K562 (cell line): ENCODE measurements around the gene KCNMB2. TPM values are rescaled to one million over a fixed set of nuclear protein-coding genes. Genes with fewer than 3 reads are reported as not detected.

ENCODE experiments used
- ATAC-seq: fragments of 200-7000 bp; cut with Tn5 transposase; 3 replicates; pipeline ENCODE4 v1.9.1; 2020; ENCODE audit warnings: moderate library complexity
- BruUV-seq: library from RNA; stranded (reverse); fragments of 400-500 nt; replicated peaks from 2 replicates; lab custom pipeline; 2021; lab: Mats Ljungman, UMichigan
- CTCF ChIA-PET: fragments of 300-600 bp; formaldehyde crosslinking; extraction: SDS; loops from one replicate; lab custom pipeline; 2021; ENCODE audit warnings: low intra/inter-chr PET ratio; lab: Yijun Ruan, JAX
- POLR2A ChIA-PET: fragments of 300-600, 350-650 bp; sonication (Branson Sonifier 250); formaldehyde crosslinking; extraction: SDS; loops from one replicate; lab custom pipeline; 2021; ENCODE audit warnings: antibody characterized with exemption, inconsistent platforms; lab: Yijun Ruan, JAX
- DNase-seq, 4 experiments: peaks; one replicate each; pipeline versions ENCODE4 v3.0.0 to v3.0.0-alpha.2; 2011 to 2018; ENCODE audit warnings: low spot score in 3 of 4, mixed read lengths in 3 of 4; ENCODE audit errors: extremely low read depth in 1 of 4
- FAIRE-seq: peaks from 2 replicates; lab custom pipeline; 2011; peaks lifted over from hg19 to GRCh38; lab: Jason Lieb, UNC
- H2AFZ ChIP-seq: 2 replicates; pipeline ENCODE4 v1.6.0; 2011; ENCODE audit warnings: low read depth, low read length, control low read depth, inconsistent platforms
- H3K27ac ChIP-seq: fragments of 200-600 bp; 3 replicates; pipeline ENCODE4 v1.8.0; 2011; ENCODE audit warnings: low read depth, mild to moderate bottlenecking, control low read depth, inconsistent platforms, low read length, moderate library complexity, mixed read lengths; ENCODE audit errors: extremely low read depth
- H3K27me3 ChIP-seq, 2 experiments: fragments of 300-600 bp in 1 of 2; 2 replicates in 1 of 2; 3 replicates in 1 of 2; pipeline versions ENCODE4 v1.6.0 to v1.8.0; 2011; ENCODE audit warnings: inconsistent platforms in 2 of 2, low read length in 2 of 2, mild to moderate bottlenecking in 1 of 2, mixed read lengths in 1 of 2, moderate library complexity in 1 of 2; ENCODE audit not compliant: control insufficient read depth in 2 of 2, insufficient read depth in 2 of 2
- H3K36me3 ChIP-seq: fragments of 300-600 bp; 3 replicates; pipeline ENCODE4 v1.8.0; 2011; ENCODE audit warnings: mild to moderate bottlenecking, low read length, inconsistent platforms; ENCODE audit not compliant: control insufficient read depth, insufficient read depth
- H3K4me1 ChIP-seq, 2 experiments: fragments of 200-600 bp in 1 of 2; replicated peaks in 1 of 2; 2 replicates in 1 of 2; 3 replicates in 1 of 2; pipeline versions ENCODE4 v1.5.1 to v1.8.0; 2011; ENCODE audit warnings: inconsistent platforms in 2 of 2, low read length in 2 of 2, mild to moderate bottlenecking in 1 of 2, mixed read lengths in 1 of 2, moderate library complexity in 1 of 2; ENCODE audit not compliant: control insufficient read depth in 2 of 2, insufficient read depth in 2 of 2
- H3K4me2 ChIP-seq: 2 replicates; pipeline ENCODE4 v1.6.1; 2011; ENCODE audit warnings: low read length, control low read depth, inconsistent platforms, mixed read lengths; ENCODE audit not compliant: insufficient read depth
- H3K4me3 ChIP-seq: fragments of 200-600 bp; sonication (generic), shearing (Covaris generic); 2 replicates; pipeline ENCODE4 v1.5.1; 2016; ENCODE audit warnings: control low read depth, inconsistent platforms
- H3K79me2 ChIP-seq: fragments of 200-600 bp; 3 replicates; pipeline ENCODE4 v1.8.0; 2011; ENCODE audit warnings: low read length, inconsistent platforms; ENCODE audit not compliant: control insufficient read depth, insufficient read depth
- H3K9ac ChIP-seq, 2 experiments: 2 replicates each; pipeline versions ENCODE4 v1.6.0 to v1.6.1; 2011; ENCODE audit warnings: low read depth in 2 of 2, low read length in 2 of 2, control low read depth in 1 of 2, inconsistent platforms in 1 of 2, mild to moderate bottlenecking in 1 of 2, mixed read lengths in 1 of 2; ENCODE audit not compliant: insufficient read depth in 1 of 2
- H3K9me1 ChIP-seq: one replicate; pipeline ENCODE4 v1.6.0; 2011; ENCODE audit warnings: inconsistent platforms, mild to moderate bottlenecking, low read length, moderate library complexity; ENCODE audit not compliant: control insufficient read depth, insufficient read depth
- H3K9me3 ChIP-seq: replicated peaks from 2 replicates; pipeline ENCODE4 v1.5.1; 2011; ENCODE audit warnings: low read depth, low read length, inconsistent platforms; ENCODE audit not compliant: control insufficient read depth, insufficient read depth
- H4K20me1 ChIP-seq: replicated peaks from 2 replicates; pipeline ENCODE4 v1.6.1; 2011; ENCODE audit warnings: low read length, inconsistent platforms, mixed read lengths; ENCODE audit not compliant: control insufficient read depth, insufficient read depth
- CLOCK ChIP-seq: fragments of 250-450 bp; sonication (Bioruptor Pico); IDR thresholded peaks from 2 replicates; pipeline ENCODE4 v1.4.0; 2020; ENCODE audit warnings: mild to moderate bottlenecking, moderate library complexity, borderline replicate concordance
- JUND ChIP-seq, 2 experiments: IDR thresholded peaks; 2 replicates in 1 of 2; 3 replicates in 1 of 2; pipeline ENCODE4 v1.6.1; 2011; ENCODE audit warnings: borderline replicate concordance in 2 of 2, low read depth in 2 of 2, low read length in 2 of 2, improper control_type of control experiment in 1 of 2, missing biosample characterization in 1 of 2, missing genetic modification characterization in 1 of 2, missing genetic modification reagents in 1 of 2
- NFE2L1 ChIP-seq: fragments of 450-650 bp; IDR thresholded peaks from 2 replicates; pipeline ENCODE4 v1.6.1; 2016; ENCODE audit warnings: missing genetic modification characterization, low read depth, mild to moderate bottlenecking, missing compliant biosample characterization, moderate library complexity, borderline replicate concordance
- PHF20 ChIP-seq: fragments of 450-650 bp; IDR thresholded peaks from 2 replicates; pipeline ENCODE4 v1.6.1; 2018; ENCODE audit not compliant: partially characterized antibody
- WGBS: fragments of 100-300 bp; shearing (Covaris generic); methylation state at CpG from one replicate; pipeline ENCODE4 v1.1.6; 2016; ENCODE audit warnings: low coverage, mixed read lengths; ENCODE audit not compliant: insufficient coverage; ENCODE audit errors: missing lambda C conversion rate; 5-methylcytosine and 5-hydroxymethylcytosine counted together
- in situ Hi-C: fragments of 300-500 bp; cut with MboI; formaldehyde crosslinking; loops from 4 replicates; pipeline ENCODE4 v1.15.0; 2018; ENCODE audit warnings: inconsistent platforms, mixed read lengths
- intact Hi-C: fragments of 100-400 bp; cut with micrococcal nuclease; formaldehyde crosslinking; loops from 2 replicates; pipeline ENCODE4 v1.14.2; 2022
- polyA plus RNA-seq, 8 experiments: library from polyadenylated mRNA; depleted of rRNA in 4 of 8; stranded (reverse) in 5 of 8; unstranded in 3 of 8; fragments of >200 nt; fragmentation: Nextera tagmentation in 2 of 8; fragmentation: Illumina TruSeq in 1 of 8; extraction: Ambion mirVana in 2 of 8; extraction: Trizol in 1 of 8; gene quantifications; 2 replicates each; pipeline versions ENCODE4 v1.2.1 to v1.2.3, GENCODE V29; 2011 to 2014; ENCODE audit warnings: inconsistent platforms in 1 of 8, missing spikeins in 1 of 8
- total RNA-seq, 7 experiments: library from RNA; depleted of rRNA in 6 of 7; stranded (reverse); fragments of >200 nt in 6 of 7; fragmentation: Illumina TruSeq in 2 of 7; extraction: Trizol in 2 of 7; gene quantifications; 2 replicates each; pipeline versions ENCODE4 v1.2.1 to v1.2.3, GENCODE V29; 2011 to 2021; ENCODE audit warnings: low replicate concordance in 1 of 7

KCNMB2 gene
- total and polyA plus RNA-seq, 9 of the 15 experiments (the other 6 are each of a cell fraction or from before 2014, with no cell fraction given): 0.04 to 0.15 TPM; not detected in 7

- CTCF ChIA-PET: no interaction called here
- H3K9me1 ChIP-seq: no peaks in the 10 kb centered on the region
- H4K20me1 ChIP-seq: no peaks in the 10 kb centered on the region
- no peaks in the 10 kb centered on the region for H3K4me1 ChIP-seq
- in situ Hi-C loops (no loop called here), intact Hi-C loops (no loop called here)
- no peak for TF ChIP-seq NFE2L1 (tag)
- TF ChIP-seq JUND (IDR thresholded peaks at IDR 0.05; ENCODE audit: borderline replicate concordance, low read depth, low read length): no peak
- TF ChIP-seq JUND (tag; IDR thresholded peaks at IDR 0.05; ENCODE audit: borderline replicate concordance, low read depth, low read length): no peak
- TF ChIP-seq CLOCK (CRISPR knock-in tag): no peak
- no peak for TF ChIP-seq PHF20
- POLR2A ChIA-PET: no interaction called here
- H3K4me2 ChIP-seq: no peak overlapping the region
- H3K4me3 ChIP-seq: no peak overlapping the region
- no peak overlapping the region for H3K9ac ChIP-seq
- DNase-seq: no peak
- no peak for FAIRE-seq
- H3K27me3 ChIP-seq: no peaks in the 10 kb centered on the region
- 3% methylated on average over 5 of the region's 5 CpGs for WGBS
- ATAC-seq: no peak
- no TSS peak for BruUV-seq
- no peaks in the 10 kb centered on the region for H3K9me3 ChIP-seq
- no peak overlapping the region for H3K27ac ChIP-seq
- H3K79me2 ChIP-seq: no peaks in the 10 kb centered on the region
- no peak overlapping the region for H2AFZ ChIP-seq
- no peaks in the 10 kb centered on the region for H3K36me3 ChIP-seq
Measured at GRCh38 chr3:178768072-178768864, 232.0 kb downstream of the KCNMB2 start.
